ENCODE results near the gene EBF3.

GRCh38 chr10:129922598-129923123, 41.4 kb downstream of the EBF3 start:
- TF ChIP-seq, protein P1, sequence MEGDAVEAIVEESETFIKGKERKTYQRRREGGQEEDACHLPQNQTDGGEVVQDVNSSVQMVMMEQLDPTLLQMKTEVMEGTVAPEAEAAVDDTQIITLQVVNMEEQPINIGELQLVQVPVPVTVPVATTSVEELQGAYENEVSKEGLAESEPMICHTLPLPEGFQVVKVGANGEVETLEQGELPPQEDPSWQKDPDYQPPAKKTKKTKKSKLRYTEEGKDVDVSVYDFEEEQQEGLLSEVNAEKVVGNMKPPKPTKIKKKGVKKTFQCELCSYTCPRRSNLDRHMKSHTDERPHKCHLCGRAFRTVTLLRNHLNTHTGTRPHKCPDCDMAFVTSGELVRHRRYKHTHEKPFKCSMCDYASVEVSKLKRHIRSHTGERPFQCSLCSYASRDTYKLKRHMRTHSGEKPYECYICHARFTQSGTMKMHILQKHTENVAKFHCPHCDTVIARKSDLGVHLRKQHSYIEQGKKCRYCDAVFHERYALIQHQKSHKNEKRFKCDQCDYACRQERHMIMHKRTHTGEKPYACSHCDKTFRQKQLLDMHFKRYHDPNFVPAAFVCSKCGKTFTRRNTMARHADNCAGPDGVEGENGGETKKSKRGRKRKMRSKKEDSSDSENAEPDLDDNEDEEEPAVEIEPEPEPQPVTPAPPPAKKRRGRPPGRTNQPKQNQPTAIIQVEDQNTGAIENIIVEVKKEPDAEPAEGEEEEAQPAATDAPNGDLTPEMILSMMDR (IDR thresholded peaks at IDR 0.05): no peak
- TF ChIP-seq POLR2A (IDR thresholded peaks at IDR 0.05): no peak
